ENCODE measurements around the gene PHC3.

- TF ChIP-seq EZH2 (IDR thresholded peaks at IDR 0.05; ENCODE audit: borderline replicate concordance, low read depth, low read length, poor library complexity, severe bottlenecking) (no peak), CTCF (conservative IDR thresholded peaks at IDR 0.05; ENCODE audit: low read depth, low read length) (no peak)
Observed at GRCh38 chr3:170128977-170129431, 52.5 kb downstream of the PHC3 start.
